Stimulated activated naive CD8-positive, alpha-beta T cell treated with anti-CD3 and anti-CD28 coated beads, Interleukin-15, Interleukin-2, amounts not matched to agents 100 ng/mL and 50 ng/mL, for 24 hours (primary cell): ENCODE measurements around the gene CYB5R3.

ENCODE experiments used
- H3K27ac Mint-ChIP-seq: one replicate; pipeline ENCODE4 v1.8.0; 2021; ENCODE audit warnings: mild to moderate bottlenecking, mixed read lengths
- H3K27me3 Mint-ChIP-seq: one replicate; pipeline ENCODE4 v1.8.0; 2021; ENCODE audit warnings: mixed read lengths
- H3K36me3 Mint-ChIP-seq: one replicate; pipeline ENCODE4 v1.8.0; 2021; ENCODE audit warnings: low read depth, mixed read lengths
- H3K4me1 Mint-ChIP-seq: one replicate; pipeline ENCODE4 v1.8.0; 2021; ENCODE audit warnings: low read depth, mixed read lengths
- H3K4me3 Mint-ChIP-seq: one replicate; pipeline ENCODE4 v1.8.0; 2021; ENCODE audit warnings: mild to moderate bottlenecking, mixed read lengths
- H3K9me3 Mint-ChIP-seq: one replicate; pipeline ENCODE4 v1.8.0; 2021; ENCODE audit warnings: mixed read lengths

The CYB5R3 gene

GRCh38 chr22:42649246-42650099 lies at the start of gene CYB5R3:
Gene CYB5R3, minus strand, starts transcription at chr22:42649392. Its CDS starts 77 bp downstream, at chr22:42649315.
- Mint-ChIP-seq H3K27ac (peak within 1 kb of the TSS; percentile 95), H3K9me3 (no peaks in the 10 kb centered on the region), H3K4me1 (peaks cover 36% of the 10 kb centered on the region), H3K4me3 (peak within 1 kb of the TSS; percentile 95), H3K27me3 (no peaks in the 10 kb centered on the region), H3K36me3 (peaks cover 4% of the 10 kb centered on the region)

- Mint-ChIP-seq H3K27ac (no peak overlapping the region), H3K9me3 (no peaks in the 10 kb centered on the region), H3K27me3 (no peaks in the 10 kb centered on the region), H3K4me1 (no peaks in the 10 kb centered on the region), H3K36me3 (no peaks in the 10 kb centered on the region), H3K4me3 (no peak overlapping the region)
Measured at GRCh38 chr22:42697542-42698013, 48.4 kb upstream of the CYB5R3 start.

GRCh38 chr22:42696331-42696967 lies 47.3 kb upstream of the CYB5R3 start:
- Mint-ChIP-seq H3K36me3 (no peaks in the 10 kb centered on the region), H3K27me3 (no peaks in the 10 kb centered on the region), H3K9me3 (no peaks in the 10 kb centered on the region), H3K4me3 (no peak overlapping the region), H3K27ac (no peak overlapping the region), H3K4me1 (no peaks in the 10 kb centered on the region)

- H3K36me3 Mint-ChIP-seq: no peaks in the 10 kb centered on the region
- no peak overlapping the region for H3K27ac Mint-ChIP-seq
- H3K27me3 Mint-ChIP-seq: no peaks in the 10 kb centered on the region
- no peak overlapping the region for H3K4me3 Mint-ChIP-seq
- H3K4me1 Mint-ChIP-seq: no peaks in the 10 kb centered on the region
- H3K9me3 Mint-ChIP-seq: no peaks in the 10 kb centered on the region
Measured at GRCh38 chr22:42695294-42695693, 46.1 kb upstream of the CYB5R3 start.

GRCh38 chr22:42693763-42694683 lies 44.8 kb upstream of the CYB5R3 start:
- no peaks in the 10 kb centered on the region for H3K36me3 Mint-ChIP-seq
- H3K27ac Mint-ChIP-seq: no peak overlapping the region
- H3K27me3 Mint-ChIP-seq: no peaks in the 10 kb centered on the region
- H3K4me1 Mint-ChIP-seq: no peaks in the 10 kb centered on the region
- no peaks in the 10 kb centered on the region for H3K9me3 Mint-ChIP-seq
- no peak overlapping the region for H3K4me3 Mint-ChIP-seq

- Mint-ChIP-seq H3K9me3 (no peaks in the 10 kb centered on the region), H3K4me3 (no peak overlapping the region), H3K27me3 (no peaks in the 10 kb centered on the region), H3K4me1 (no peaks in the 10 kb centered on the region), H3K27ac (no peak overlapping the region), H3K36me3 (no peaks in the 10 kb centered on the region)
Measured at GRCh38 chr22:42693055-42693762, 44.0 kb upstream of the CYB5R3 start.

- no peaks in the 10 kb centered on the region for H3K9me3 Mint-ChIP-seq
- no peak overlapping the region for H3K27ac Mint-ChIP-seq
- H3K36me3 Mint-ChIP-seq: no peaks in the 10 kb centered on the region
- H3K27me3 Mint-ChIP-seq: no peaks in the 10 kb centered on the region
- no peaks in the 10 kb centered on the region for H3K4me1 Mint-ChIP-seq
- no peak overlapping the region for H3K4me3 Mint-ChIP-seq
Measured at GRCh38 chr22:42692239-42693054, 43.3 kb upstream of the CYB5R3 start.

- no peaks in the 10 kb centered on the region for H3K27me3 Mint-ChIP-seq
- H3K27ac Mint-ChIP-seq: no peak overlapping the region
- H3K36me3 Mint-ChIP-seq: no peaks in the 10 kb centered on the region
- no peak overlapping the region for H3K4me3 Mint-ChIP-seq
- no peaks in the 10 kb centered on the region for H3K9me3 Mint-ChIP-seq
- H3K4me1 Mint-ChIP-seq: no peaks in the 10 kb centered on the region
Measured at GRCh38 chr22:42691440-42691839, 42.2 kb upstream of the CYB5R3 start.

GRCh38 chr22:42688241-42689211 lies 39.3 kb upstream of the CYB5R3 start:
- Mint-ChIP-seq H3K36me3 (no peaks in the 10 kb centered on the region), H3K27me3 (no peaks in the 10 kb centered on the region), H3K27ac (no peak overlapping the region), H3K9me3 (no peaks in the 10 kb centered on the region), H3K4me1 (no peaks in the 10 kb centered on the region), H3K4me3 (no peak overlapping the region)

GRCh38 chr22:42686756-42687491 lies 37.7 kb upstream of the CYB5R3 start:
- no peaks in the 10 kb centered on the region for H3K36me3 Mint-ChIP-seq
- H3K4me1 Mint-ChIP-seq: no peaks in the 10 kb centered on the region
- no peaks in the 10 kb centered on the region for H3K9me3 Mint-ChIP-seq
- no peak overlapping the region for H3K27ac Mint-ChIP-seq
- no peak overlapping the region for H3K4me3 Mint-ChIP-seq
- no peaks in the 10 kb centered on the region for H3K27me3 Mint-ChIP-seq

GRCh38 chr22:42685941-42686653 lies 36.9 kb upstream of the CYB5R3 start:
- Mint-ChIP-seq H3K4me1 (no peaks in the 10 kb centered on the region), H3K27me3 (no peaks in the 10 kb centered on the region), H3K9me3 (no peaks in the 10 kb centered on the region), H3K36me3 (no peaks in the 10 kb centered on the region), H3K4me3 (no peak overlapping the region), H3K27ac (no peak overlapping the region)
